GM18498 (cell line): Measurements from ENCODE around the gene PLSCR5.
A peak's percentile ranks its signal among the peaks of the same experiment; 100 is the strongest.

Experiments
- ATAC-seq: cut with Tn5 transposase; IDR thresholded peaks from one replicate; pipeline ENCODE4 v1.9.1; 2021; ENCODE audit warnings: mild to moderate bottlenecking, moderate library complexity; ENCODE audit not compliant: unreplicated experiment

PLSCR5 gene, protein sequence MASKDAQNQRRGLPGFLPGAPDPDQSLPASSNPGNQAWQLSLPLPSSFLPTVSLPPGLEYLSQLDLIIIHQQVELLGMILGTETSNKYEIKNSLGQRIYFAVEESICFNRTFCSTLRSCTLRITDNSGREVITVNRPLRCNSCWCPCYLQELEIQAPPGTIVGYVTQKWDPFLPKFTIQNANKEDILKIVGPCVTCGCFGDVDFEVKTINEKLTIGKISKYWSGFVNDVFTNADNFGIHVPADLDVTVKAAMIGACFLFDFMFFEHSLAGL

DNA sequence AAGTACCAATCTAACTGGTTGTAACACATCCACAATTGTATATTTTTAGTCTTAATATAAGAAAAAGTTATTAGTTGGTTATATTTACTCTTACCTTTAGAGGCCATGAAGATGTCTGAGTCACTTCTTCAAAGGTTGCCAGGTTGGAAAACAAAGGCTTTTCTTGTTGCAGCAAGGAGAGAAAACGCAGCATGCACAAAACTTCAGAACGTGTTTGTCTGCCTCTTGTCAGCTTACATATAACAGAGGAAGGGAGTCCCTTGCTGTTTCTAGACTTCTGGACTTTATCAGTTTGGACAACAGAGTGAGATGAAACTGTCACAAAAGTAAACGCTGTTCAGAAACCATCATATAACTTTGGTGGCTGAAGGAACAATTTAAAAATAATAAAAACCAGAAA is at the start of gene PLSCR5:
TSS of gene PLSCR5 (minus strand) at position 241 of the 400 bp plus-strand sequence. CDS start at position 107, 134 bp downstream.
- ATAC-seq, result no peak

DNA sequence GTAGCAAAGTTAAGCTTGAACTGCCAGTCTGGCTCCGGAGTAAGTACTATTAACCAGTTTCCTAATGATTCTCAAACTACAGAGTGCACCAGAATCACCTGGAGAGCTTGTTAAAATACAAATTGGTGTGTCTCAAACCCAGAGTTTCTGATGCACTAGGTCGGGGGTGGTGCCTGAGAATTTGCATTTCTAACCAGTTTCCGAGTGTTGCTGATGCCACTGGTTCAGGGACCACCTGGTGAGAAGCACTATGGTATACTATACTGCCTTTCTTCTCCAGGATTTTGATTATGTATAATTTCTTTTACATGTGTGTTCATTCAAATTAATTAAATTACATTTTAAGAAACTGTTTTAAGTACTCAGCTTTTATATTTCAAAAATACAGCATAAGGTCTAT is 48.8 kb upstream of the PLSCR5 start:
- ATAC-seq, result no peak

DNA sequence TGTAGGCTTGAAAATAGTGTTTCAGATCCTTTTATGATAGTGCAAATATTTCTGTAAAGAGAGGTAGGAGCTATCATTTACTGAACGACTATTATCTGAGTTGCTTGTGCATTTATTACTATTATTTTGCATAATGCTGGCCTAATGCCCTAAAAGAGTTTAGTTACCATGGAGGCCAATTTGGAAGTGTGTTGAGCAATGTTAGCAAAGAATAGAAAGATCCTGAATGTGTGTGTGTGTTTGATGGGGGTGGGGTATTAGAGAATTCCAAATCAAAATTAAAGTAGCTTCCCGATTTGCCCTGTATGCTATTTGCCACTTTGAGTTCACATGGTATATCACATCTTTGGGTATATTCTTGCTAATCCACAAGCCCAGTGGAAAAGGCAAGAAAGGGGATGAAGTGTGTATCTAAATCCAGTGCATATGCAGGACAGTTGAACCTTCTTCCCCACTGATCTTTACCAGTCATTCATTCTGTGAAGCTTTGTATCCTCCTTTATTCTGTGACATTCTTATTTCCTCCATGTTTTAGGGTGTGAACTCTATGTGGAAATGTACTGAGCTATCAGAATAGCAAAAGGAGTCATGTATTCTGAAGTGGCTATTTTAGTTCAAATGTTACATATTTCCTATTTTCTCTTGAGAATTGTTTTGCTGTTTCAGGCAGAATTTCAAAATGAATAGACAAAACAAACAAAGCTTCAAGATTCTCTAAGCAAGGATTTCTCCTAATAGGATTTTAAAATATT is 45.7 kb upstream of the PLSCR5 start:
- ATAC-seq, result no peak

DNA sequence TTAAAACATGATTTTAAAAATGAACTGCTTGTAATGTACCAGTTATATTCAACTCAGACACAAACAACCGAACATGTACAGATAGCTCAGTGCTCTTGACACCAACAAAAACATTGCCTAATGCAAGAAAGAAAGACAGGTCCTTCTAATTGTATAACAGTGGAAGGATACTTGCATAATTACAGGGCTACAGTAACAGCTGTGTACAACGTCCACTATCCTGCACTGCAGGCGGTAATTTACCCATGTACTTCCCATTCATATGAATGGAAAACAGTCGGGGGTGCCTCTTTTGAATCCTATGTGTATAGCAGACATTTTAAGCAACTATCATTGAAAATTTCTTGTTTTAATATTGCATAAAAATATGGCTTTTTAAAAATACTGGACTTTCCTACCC is 41.1 kb upstream of the PLSCR5 start:
- ATAC-seq, result no peak

DNA sequence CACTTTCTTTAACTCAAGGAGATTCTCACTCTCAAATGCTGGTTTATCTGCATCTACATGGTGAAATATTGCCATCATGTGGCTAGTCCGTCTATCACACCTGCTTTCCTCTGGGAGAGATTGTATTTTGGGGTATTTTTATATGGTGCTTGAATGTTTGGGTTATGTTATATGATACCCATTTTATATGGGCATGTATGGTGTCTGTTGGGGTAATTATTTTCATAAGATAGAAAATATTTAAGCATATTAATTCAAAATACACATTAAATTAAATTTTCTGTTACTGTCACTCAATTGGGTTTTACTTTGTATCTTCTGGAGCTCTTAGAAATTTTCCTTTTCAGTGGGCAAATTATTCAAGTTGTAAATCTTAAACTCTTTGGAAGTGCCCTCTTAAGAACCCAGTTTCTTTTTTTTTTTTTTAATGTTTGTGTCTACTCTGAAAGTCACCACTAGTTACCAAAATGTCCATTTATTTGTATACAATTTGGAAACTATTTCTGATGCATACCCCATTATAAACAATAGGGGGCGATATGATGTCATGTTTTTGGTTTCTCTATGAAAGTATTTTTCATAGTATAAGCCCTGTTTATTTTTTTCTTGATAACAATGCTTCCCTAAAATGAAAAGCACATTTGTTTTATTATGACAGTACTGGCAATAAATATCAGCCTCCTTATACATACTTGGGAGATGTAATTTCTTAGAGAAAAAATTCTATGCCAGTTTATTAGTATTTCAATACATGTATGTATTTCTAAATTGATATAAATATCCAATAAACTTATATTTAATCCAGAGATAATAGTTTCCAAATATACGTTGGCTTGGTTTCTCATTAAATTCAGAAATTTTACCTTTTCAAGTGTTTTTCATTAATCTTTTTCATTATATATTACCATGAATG is 36.1 kb upstream of the PLSCR5 start:
- ATAC-seq, result peak; percentile 81

DNA sequence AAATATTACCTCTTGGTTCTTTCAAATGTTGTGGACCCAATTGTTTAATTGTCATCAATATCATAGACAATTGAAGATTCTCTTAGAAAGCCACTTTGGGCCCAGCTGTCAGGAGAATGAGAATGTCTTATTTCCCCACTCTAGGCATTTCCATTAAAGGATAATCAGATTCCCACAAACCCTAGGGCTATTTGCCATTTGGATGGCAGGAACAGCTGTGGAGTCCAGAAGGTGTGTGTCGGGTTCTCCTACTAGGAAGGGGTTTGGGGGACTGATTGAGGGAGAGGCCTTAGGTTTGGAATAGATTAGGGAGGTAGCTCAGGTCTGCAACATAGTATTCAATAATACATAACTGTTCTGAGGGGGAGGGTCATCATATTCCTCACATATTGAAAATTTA is 35.2 kb upstream of the PLSCR5 start:
- no peak for ATAC-seq

DNA sequence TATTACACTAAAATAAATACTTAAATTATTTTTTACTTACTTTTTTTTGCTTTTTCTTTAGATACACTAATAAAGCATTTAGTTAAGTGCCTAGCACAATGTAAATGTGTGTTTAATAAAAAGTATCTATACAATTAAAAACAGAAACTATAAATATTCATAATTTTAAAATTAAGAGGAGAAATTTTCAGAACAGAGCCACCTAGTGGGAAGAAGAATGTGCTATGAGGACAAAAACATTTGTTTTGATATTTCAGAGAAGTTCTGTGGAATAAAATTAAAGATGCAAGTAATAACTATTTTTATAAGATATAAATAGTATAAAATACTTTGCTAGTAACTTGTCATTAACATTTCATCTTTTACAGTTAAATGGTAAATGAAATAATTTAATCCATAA is 33.6 kb upstream of the PLSCR5 start:
- no peak for ATAC-seq

DNA sequence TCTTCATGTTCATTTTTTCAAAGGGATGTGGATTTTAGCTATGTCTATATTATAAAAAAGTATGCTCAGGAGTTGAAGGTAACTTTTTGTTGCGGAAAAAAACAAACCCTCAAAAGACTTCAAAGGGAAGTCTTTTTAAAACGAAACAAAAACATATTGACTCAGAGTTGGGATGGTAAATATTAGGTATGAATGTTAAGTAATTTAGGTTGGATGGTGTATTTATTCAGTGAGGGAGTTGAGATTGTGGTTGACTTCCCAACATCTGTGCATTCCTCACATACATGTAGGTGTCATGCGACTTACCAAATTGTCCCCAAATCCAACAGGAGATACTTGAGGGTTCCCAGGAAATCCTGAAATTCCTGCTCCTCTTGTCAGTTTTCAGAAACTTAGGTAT is 32.7 kb upstream of the PLSCR5 start:
- ATAC-seq, result no peak

DNA sequence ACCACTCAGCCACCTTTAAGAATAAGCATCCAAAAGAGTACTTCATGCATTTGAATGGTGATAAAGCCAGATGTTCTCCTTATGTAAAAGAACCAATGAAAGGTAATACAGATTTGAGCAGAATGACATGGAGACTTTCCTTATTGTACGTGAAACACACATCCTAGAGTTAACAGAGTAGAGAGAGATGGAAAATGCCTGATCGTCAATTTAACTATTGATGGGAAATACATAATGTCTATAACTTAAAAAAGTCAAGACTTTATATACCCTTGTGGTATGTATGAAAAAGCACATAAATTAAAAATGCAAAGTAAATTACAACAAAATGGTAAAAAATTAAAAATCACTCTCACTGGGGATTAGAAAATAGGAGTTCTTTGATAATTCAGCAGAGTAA is 31.7 kb upstream of the PLSCR5 start:
- ATAC-seq, result no peak

DNA sequence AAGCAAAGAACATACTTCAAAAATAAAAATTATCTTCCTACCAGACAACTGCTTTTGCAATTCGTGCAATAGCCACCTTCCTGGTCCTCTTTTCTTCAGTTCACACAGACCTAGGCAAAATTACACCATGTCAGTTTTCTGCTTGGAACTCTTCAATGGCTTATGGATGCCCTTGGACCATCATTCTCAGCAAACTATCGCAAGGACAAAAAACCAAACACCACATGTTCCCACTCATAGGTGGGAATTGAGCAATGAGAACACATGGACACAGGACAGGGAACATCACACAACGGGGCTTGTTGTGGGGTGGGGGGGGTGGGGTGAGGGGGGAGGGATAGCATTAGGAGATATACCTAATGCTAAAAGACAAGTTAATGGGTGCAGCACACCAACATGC is 29.2 kb upstream of the PLSCR5 start:
- no peak for ATAC-seq

DNA sequence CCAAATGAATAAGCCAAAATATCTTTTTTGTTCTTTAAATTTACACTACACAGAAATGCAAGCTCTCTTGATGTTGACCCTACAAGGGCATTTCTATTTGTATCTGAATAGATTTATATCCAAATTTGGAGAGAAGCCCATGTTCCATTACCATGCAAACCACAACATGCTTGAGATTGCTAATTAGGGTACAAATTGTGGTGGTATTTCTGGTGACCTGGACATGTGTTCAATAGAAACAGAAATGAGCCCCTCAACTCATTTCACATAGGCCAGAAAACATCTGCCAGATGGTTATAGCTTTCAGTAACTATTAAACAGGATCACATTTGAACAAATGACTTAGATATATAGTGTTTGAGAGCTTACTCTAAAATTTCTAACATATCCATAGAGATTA is 23.5 kb upstream of the PLSCR5 start:
- ATAC-seq, result no peak

DNA sequence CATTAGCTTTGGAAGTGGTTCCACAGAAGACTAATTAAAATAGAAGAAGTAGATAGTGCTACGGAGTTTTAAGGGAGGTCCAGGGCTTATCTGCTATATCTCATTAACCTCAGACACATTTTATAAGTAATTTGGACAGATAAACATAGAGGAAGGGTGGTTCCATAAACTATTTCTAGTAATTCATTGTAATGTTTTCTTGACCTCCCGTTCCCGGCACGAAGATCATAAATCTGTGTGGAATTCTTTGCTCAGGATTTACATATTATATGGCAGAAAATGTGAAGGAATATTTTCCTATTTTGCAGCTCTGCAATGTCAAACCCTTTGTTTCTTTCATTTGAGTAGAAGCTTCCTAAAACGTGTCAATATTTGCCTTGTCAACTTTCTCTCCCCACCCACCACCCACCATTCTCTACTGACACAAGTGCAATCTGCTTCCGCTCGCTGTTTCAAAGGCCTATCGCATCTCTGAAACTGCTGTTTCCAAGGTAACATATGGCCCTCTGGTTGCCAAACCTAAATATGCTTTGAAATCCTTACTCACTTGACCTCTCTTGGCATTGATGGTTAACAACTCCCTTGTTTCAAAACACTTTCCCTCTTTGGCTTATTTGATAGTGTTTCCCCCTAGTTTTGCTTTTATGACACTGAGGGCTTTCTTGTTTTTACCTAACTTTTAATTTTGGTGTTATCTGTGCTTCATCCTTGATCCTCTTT is 21.4 kb upstream of the PLSCR5 start:
- no peak for ATAC-seq

DNA sequence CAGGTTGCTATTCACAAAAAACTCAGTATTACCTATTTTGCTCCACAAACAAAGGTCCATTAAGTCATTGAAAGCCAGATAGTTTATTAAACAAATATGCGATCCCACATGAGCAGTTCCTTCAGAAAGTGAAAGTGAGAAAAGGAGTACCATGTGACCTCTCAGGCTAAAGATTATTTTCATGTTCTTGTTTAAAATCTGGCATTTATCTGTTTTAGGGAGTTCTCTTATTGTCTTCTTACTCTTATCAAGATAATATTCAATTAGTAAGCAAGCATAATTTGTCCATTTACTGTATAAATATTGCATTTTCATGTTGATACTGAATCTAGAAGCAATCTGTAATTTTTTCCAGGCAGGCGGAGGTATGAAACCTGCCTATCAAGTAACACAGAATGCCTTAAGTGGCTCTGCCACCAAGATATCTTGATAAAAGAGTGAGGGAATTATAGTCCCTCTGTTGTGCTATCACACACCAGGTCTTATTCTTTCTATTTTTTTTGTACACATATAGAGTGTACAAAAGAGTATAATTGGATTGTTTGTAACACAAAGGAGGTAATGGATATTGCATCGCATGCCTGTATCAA is 20.1 kb upstream of the PLSCR5 start:
- peak; percentile 65 for ATAC-seq

DNA sequence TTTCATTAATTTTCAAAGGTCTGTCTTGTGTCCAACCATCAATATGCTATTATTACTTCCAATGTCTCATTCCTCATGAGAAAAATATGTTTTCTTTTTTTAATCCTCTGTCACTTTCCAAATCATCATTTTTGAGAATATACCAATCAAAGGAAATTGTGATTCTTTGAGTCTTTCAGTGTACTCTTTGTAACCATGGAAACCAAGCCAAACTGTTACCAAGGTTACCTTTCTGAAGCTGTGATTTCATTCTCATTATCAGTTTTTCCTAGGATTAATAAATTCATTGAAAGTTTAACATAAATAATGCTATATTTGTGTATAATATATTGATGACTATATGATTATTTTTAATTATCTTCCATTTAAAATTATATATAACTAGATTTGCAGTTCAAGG is 16.6 kb upstream of the PLSCR5 start:
- no peak for ATAC-seq

DNA sequence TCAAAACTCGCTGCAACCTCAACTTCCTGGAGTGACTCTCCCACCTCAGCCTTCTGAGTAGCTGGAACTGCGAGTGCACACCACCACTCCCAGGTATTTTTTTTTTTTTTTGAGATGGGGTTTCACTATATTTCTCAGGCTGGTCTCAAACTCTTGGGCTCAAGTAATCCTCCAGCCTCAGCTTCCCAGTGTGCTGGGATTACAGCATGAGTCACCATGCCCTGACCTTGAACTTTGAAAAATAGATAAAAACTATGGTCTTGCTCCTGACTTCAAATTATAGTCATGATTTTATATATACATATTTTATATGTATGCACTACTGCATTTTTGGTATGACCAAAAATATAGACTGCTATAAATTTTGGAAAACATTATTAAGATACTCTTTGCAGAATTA is 6.9 kb upstream of the PLSCR5 start:
- ATAC-seq, result no peak

DNA sequence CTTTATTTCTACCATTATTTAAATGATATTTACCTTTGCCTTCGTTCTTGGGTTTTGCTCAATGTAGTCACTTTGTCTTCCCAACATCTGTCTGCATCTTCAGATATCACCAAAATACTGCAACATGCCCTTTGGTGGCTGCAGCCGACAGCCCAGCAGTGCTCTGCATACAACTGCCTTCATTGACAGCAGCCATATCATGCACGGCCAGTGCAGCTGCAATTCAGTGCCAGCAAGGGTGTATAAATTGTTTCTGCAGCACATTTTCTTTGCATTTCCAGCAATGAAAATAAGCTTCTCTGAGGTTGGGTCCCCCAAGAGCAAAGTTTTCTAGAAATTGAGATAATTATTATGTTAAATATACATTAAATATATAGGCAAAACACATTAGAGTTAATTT is 6.0 kb upstream of the PLSCR5 start:
- no peak for ATAC-seq

DNA sequence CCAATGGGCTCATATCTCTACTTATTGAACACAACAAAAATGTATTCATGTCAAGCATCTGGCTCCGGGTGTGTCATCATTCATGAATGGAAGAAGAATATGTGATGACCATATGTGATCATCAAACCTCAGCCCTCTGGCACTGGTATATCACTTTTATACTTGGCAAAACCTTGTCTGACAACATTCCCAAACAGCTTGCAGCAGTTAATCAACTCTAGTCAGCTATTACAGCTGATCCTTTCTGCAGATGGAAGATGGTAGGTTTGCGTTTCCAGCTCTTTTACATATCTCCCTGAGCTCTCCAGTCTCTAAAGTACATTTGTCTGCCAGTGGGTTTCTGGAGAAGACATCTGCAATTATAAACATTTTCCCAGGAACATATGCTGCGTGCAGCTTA is 6.6 kb downstream of the PLSCR5 start:
- ATAC-seq, result no peak

DNA sequence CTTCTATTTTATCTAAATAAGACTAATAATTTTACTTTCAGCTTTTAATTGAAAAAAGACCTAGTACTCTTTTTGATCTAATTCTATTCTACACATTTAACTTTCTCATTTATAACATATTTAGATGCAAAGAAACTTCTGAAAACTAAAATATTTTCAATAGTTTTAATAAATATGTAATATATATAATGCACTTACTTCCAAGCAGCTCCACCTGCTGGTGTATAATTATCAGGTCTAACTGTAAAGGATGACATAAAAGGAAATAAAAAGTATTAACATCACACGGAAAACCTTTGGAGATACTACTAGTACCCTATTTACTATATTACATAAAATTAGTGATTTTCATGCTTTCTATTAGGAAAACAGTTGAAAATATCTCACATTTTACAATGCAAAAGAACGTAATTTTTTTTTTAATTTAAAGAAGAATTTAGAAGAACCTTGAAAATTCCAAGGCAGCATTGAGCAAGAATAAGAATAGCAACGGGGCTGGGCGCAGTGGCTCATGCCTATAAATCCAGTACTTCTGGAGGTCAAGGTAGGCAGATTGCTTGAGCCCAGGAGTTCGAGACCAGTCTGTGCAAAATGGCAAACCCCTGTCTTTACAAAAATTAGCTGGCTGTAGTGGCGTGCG is 10.2 kb downstream of the PLSCR5 start:
- no peak for ATAC-seq

DNA sequence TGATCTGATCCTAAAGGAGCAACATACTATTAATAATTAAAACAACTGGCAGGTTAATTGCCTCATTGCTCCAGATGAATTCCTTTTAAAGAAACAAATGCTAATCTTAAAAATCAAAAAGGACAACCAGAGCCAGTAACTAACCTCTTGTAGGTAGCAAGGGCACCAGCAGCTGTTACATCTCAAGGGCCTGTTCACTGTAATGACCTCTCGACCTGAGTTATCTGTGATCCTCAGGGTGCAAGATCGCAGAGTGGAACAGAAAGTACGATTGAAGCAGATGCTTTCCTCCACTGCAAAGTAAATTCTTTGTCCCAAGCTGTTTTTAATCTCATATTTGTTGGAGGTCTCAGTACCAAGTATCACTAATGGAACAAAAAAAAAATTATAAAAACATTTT is 11.4 kb downstream of the PLSCR5 start:
- ATAC-seq, result no peak

DNA sequence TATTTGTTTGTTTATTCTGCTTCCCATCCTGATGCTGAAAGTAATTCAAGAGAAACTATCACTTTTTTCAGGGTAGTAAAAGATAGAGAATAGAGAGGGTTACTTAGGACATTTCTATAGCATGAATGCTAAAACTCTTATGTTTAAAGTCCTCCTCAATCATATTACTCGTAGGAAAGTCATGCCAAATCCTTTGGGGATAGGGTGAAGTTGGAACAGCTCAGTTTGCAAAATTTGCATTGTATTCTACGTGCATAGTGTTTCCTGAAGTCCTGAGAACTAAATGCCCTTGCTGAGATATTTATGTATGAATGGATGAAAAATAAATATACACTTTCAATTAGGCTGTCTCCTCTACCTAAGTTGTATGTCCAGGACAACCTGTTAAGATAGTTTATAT is 14.6 kb downstream of the PLSCR5 start:
- no peak for ATAC-seq
